NCI-H2029 treated with DMSO at 0.1 percent for 48 hours (cell line): ENCODE data around the gene OGT.
"Not testable (repeated sequence)": the region's sequence is repeated elsewhere in the genome, so short reads cannot be mapped to it uniquely, and the experiment has no call there.

Source experiments
- DNase-seq: peaks from one replicate; lab custom pipeline; 2025; lab: John Stamatoyannopoulos, UW

The OGT gene

GRCh38 chrX:71540801-71541200, 7.9 kb downstream of the OGT start:
- no peak for DNase-seq

GRCh38 chrX:71541210-71542022, 8.5 kb downstream of the OGT start:
- DNase-seq, result no peak

- DNase-seq, result no peak
Measured at GRCh38 chrX:71542411-71542810, 9.5 kb downstream of the OGT start.

- DNase-seq, result no peak
Measured at GRCh38 chrX:71542825-71543224, 9.9 kb downstream of the OGT start.

GRCh38 chrX:71543316-71543715, 10.4 kb downstream of the OGT start:
- DNase-seq, result no peak

GRCh38 chrX:71545364-71545763, 12.5 kb downstream of the OGT start:
- no peak for DNase-seq

GRCh38 chrX:71546879-71547278, 14.0 kb downstream of the OGT start:
- no peak for DNase-seq

- no peak for DNase-seq
Measured at GRCh38 chrX:71547339-71547738, 14.4 kb downstream of the OGT start.

- DNase-seq, result no peak
Measured at GRCh38 chrX:71549986-71550385, 17.1 kb downstream of the OGT start.

- DNase-seq, result no peak
Measured at GRCh38 chrX:71550578-71550977, 17.7 kb downstream of the OGT start.

- DNase-seq, result no peak
Measured at GRCh38 chrX:71556036-71556435, 23.1 kb downstream of the OGT start.

GRCh38 chrX:71558920-71559319, 26.0 kb downstream of the OGT start:
- DNase-seq, result no peak

GRCh38 chrX:71559773-71560172, 26.9 kb downstream of the OGT start:
- not testable (repeated sequence) for DNase-seq

GRCh38 chrX:71563921-71564320, 31.0 kb downstream of the OGT start:
- no peak for DNase-seq

GRCh38 chrX:71565474-71566041, 32.7 kb downstream of the OGT start:
- DNase-seq, result no peak

- DNase-seq, result not testable (repeated sequence)
Measured at GRCh38 chrX:71571390-71571789, 38.5 kb downstream of the OGT start.

- DNase-seq, result no peak
Measured at GRCh38 chrX:71573590-71573989, 40.7 kb downstream of the OGT start.

- DNase-seq, result no peak
Measured at GRCh38 chrX:71577682-71578081, 44.8 kb downstream of the OGT start.

GRCh38 chrX:71578253-71579135, 45.6 kb downstream of the OGT start, which contains the start of gene GCNA:
GCNA (plus strand) TSS chrX:71578437; CDS start chrX:71580822, 2,385 bp downstream.
- DNase-seq, result no peak

GRCh38 chrX:71579136-71579989, 46.5 kb downstream of the OGT start:
- no peak for DNase-seq

GRCh38 chrX:71579990-71580380, 47.1 kb downstream of the OGT start:
- DNase-seq, result no peak

- no peak for DNase-seq
Measured at GRCh38 chrX:71581210-71581609, 48.3 kb downstream of the OGT start.
